ENCODE results near the gene GAREM1.

GAREM1 gene

GRCh38 chr18:32454593-32454992 lies 16.1 kb downstream of the GAREM1 start:
- Histone ChIP-seq H3K4me1 (ENCODE audit: control insufficient read depth, insufficient read depth, low read length) (no peaks in the 10 kb centered on the region), H3K27me3 (ENCODE audit: control insufficient read depth, insufficient read depth, low read length) (no peaks in the 10 kb centered on the region), H3K36me3 (ENCODE audit: control insufficient read depth, insufficient read depth, low read length) (no peaks in the 10 kb centered on the region), H3K4me3 (ENCODE audit: low read depth, low read length) (no peak overlapping the region), H3K9me3 (ENCODE audit: control insufficient read depth, insufficient read depth, low read length) (no peaks in the 10 kb centered on the region), H3K9ac (ENCODE audit: low read depth, low read length) (no peak overlapping the region)

GRCh38 chr18:32450874-32451273 lies 19.8 kb downstream of the GAREM1 start:
- Histone ChIP-seq H3K36me3 (ENCODE audit: control insufficient read depth, insufficient read depth, low read length) (no peaks in the 10 kb centered on the region), H3K27me3 (ENCODE audit: control insufficient read depth, insufficient read depth, low read length) (no peaks in the 10 kb centered on the region), H3K9me3 (ENCODE audit: control insufficient read depth, insufficient read depth, low read length) (no peaks in the 10 kb centered on the region), H3K9ac (ENCODE audit: low read depth, low read length) (no peak overlapping the region), H3K4me3 (ENCODE audit: low read depth, low read length) (no peak overlapping the region), H3K4me1 (ENCODE audit: control insufficient read depth, insufficient read depth, low read length) (no peaks in the 10 kb centered on the region)

- Histone ChIP-seq H3K27me3 (ENCODE audit: control insufficient read depth, insufficient read depth, low read length) (no peaks in the 10 kb centered on the region), H3K4me1 (ENCODE audit: control insufficient read depth, insufficient read depth, low read length) (no peaks in the 10 kb centered on the region), H3K9ac (ENCODE audit: low read depth, low read length) (no peak overlapping the region), H3K36me3 (ENCODE audit: control insufficient read depth, insufficient read depth, low read length) (no peaks in the 10 kb centered on the region), H3K9me3 (ENCODE audit: control insufficient read depth, insufficient read depth, low read length) (no peaks in the 10 kb centered on the region), H3K4me3 (ENCODE audit: low read depth, low read length) (no peak overlapping the region)
Measured at GRCh38 chr18:32450026-32450691, 20.5 kb downstream of the GAREM1 start.

- no peaks in the 10 kb centered on the region for H3K9me3 ChIP-seq (ENCODE audit: control insufficient read depth, insufficient read depth, low read length)
- H3K36me3 ChIP-seq (ENCODE audit: control insufficient read depth, insufficient read depth, low read length): no peaks in the 10 kb centered on the region
- no peak overlapping the region for H3K4me3 ChIP-seq (ENCODE audit: low read depth, low read length)
- H3K9ac ChIP-seq (ENCODE audit: low read depth, low read length): no peak overlapping the region
- H3K27me3 ChIP-seq (ENCODE audit: control insufficient read depth, insufficient read depth, low read length): no peaks in the 10 kb centered on the region
- no peaks in the 10 kb centered on the region for H3K4me1 ChIP-seq (ENCODE audit: control insufficient read depth, insufficient read depth, low read length)
Measured at GRCh38 chr18:32446780-32447179, 23.9 kb downstream of the GAREM1 start.

GRCh38 chr18:32445846-32446245 lies 24.8 kb downstream of the GAREM1 start:
- H3K27me3 ChIP-seq (ENCODE audit: control insufficient read depth, insufficient read depth, low read length): no peaks in the 10 kb centered on the region
- H3K4me1 ChIP-seq (ENCODE audit: control insufficient read depth, insufficient read depth, low read length): no peaks in the 10 kb centered on the region
- H3K4me3 ChIP-seq (ENCODE audit: low read depth, low read length): no peak overlapping the region
- H3K9ac ChIP-seq (ENCODE audit: low read depth, low read length): no peak overlapping the region
- H3K9me3 ChIP-seq (ENCODE audit: control insufficient read depth, insufficient read depth, low read length): no peaks in the 10 kb centered on the region
- no peaks in the 10 kb centered on the region for H3K36me3 ChIP-seq (ENCODE audit: control insufficient read depth, insufficient read depth, low read length)

GRCh38 chr18:32443706-32444215 lies 26.9 kb downstream of the GAREM1 start:
- Histone ChIP-seq H3K27me3 (ENCODE audit: control insufficient read depth, insufficient read depth, low read length) (no peaks in the 10 kb centered on the region), H3K4me1 (ENCODE audit: control insufficient read depth, insufficient read depth, low read length) (peaks cover 2% of the 10 kb centered on the region), H3K4me3 (ENCODE audit: low read depth, low read length) (no peak overlapping the region), H3K9me3 (ENCODE audit: control insufficient read depth, insufficient read depth, low read length) (no peaks in the 10 kb centered on the region), H3K36me3 (ENCODE audit: control insufficient read depth, insufficient read depth, low read length) (no peaks in the 10 kb centered on the region), H3K9ac (ENCODE audit: low read depth, low read length) (no peak overlapping the region)

GRCh38 chr18:32443033-32443705 lies 27.5 kb downstream of the GAREM1 start:
- Histone ChIP-seq H3K9ac (ENCODE audit: low read depth, low read length) (no peak overlapping the region), H3K4me1 (ENCODE audit: control insufficient read depth, insufficient read depth, low read length) (peaks cover 2% of the 10 kb centered on the region), H3K36me3 (ENCODE audit: control insufficient read depth, insufficient read depth, low read length) (no peaks in the 10 kb centered on the region), H3K9me3 (ENCODE audit: control insufficient read depth, insufficient read depth, low read length) (no peaks in the 10 kb centered on the region), H3K4me3 (ENCODE audit: low read depth, low read length) (no peak overlapping the region), H3K27me3 (ENCODE audit: control insufficient read depth, insufficient read depth, low read length) (no peaks in the 10 kb centered on the region)

- H3K36me3 ChIP-seq (ENCODE audit: control insufficient read depth, insufficient read depth, low read length): no peaks in the 10 kb centered on the region
- H3K9ac ChIP-seq (ENCODE audit: low read depth, low read length): no peak overlapping the region
- peaks cover 2% of the 10 kb centered on the region for H3K4me1 ChIP-seq (ENCODE audit: control insufficient read depth, insufficient read depth, low read length)
- no peak overlapping the region for H3K4me3 ChIP-seq (ENCODE audit: low read depth, low read length)
- no peaks in the 10 kb centered on the region for H3K27me3 ChIP-seq (ENCODE audit: control insufficient read depth, insufficient read depth, low read length)
- no peaks in the 10 kb centered on the region for H3K9me3 ChIP-seq (ENCODE audit: control insufficient read depth, insufficient read depth, low read length)
Measured at GRCh38 chr18:32442575-32442974, 28.1 kb downstream of the GAREM1 start.

- Histone ChIP-seq H3K36me3 (ENCODE audit: control insufficient read depth, insufficient read depth, low read length) (no peaks in the 10 kb centered on the region), H3K9ac (ENCODE audit: low read depth, low read length) (no peak overlapping the region), H3K9me3 (ENCODE audit: control insufficient read depth, insufficient read depth, low read length) (no peaks in the 10 kb centered on the region), H3K4me3 (ENCODE audit: low read depth, low read length) (no peak overlapping the region), H3K4me1 (ENCODE audit: control insufficient read depth, insufficient read depth, low read length) (peaks cover 2% of the 10 kb centered on the region), H3K27me3 (ENCODE audit: control insufficient read depth, insufficient read depth, low read length) (no peaks in the 10 kb centered on the region)
Measured at GRCh38 chr18:32441533-32441932, 29.1 kb downstream of the GAREM1 start.

- no peaks in the 10 kb centered on the region for H3K9me3 ChIP-seq (ENCODE audit: control insufficient read depth, insufficient read depth, low read length)
- H3K9ac ChIP-seq (ENCODE audit: low read depth, low read length): no peak overlapping the region
- no peaks in the 10 kb centered on the region for H3K27me3 ChIP-seq (ENCODE audit: control insufficient read depth, insufficient read depth, low read length)
- H3K4me3 ChIP-seq (ENCODE audit: low read depth, low read length): no peak overlapping the region
- peaks cover 2% of the 10 kb centered on the region for H3K4me1 ChIP-seq (ENCODE audit: control insufficient read depth, insufficient read depth, low read length)
- H3K36me3 ChIP-seq (ENCODE audit: control insufficient read depth, insufficient read depth, low read length): no peaks in the 10 kb centered on the region
Measured at GRCh38 chr18:32440518-32440917, 30.2 kb downstream of the GAREM1 start.

GRCh38 chr18:32439802-32440201 lies 30.9 kb downstream of the GAREM1 start:
- Histone ChIP-seq H3K9ac (ENCODE audit: low read depth, low read length) (no peak overlapping the region), H3K4me3 (ENCODE audit: low read depth, low read length) (no peak overlapping the region), H3K4me1 (ENCODE audit: control insufficient read depth, insufficient read depth, low read length) (peaks cover 2% of the 10 kb centered on the region), H3K36me3 (ENCODE audit: control insufficient read depth, insufficient read depth, low read length) (no peaks in the 10 kb centered on the region), H3K27me3 (ENCODE audit: control insufficient read depth, insufficient read depth, low read length) (no peaks in the 10 kb centered on the region), H3K9me3 (ENCODE audit: control insufficient read depth, insufficient read depth, low read length) (no peaks in the 10 kb centered on the region)

- Histone ChIP-seq H3K9me3 (ENCODE audit: control insufficient read depth, insufficient read depth, low read length) (no peaks in the 10 kb centered on the region), H3K27me3 (ENCODE audit: control insufficient read depth, insufficient read depth, low read length) (no peaks in the 10 kb centered on the region), H3K36me3 (ENCODE audit: control insufficient read depth, insufficient read depth, low read length) (no peaks in the 10 kb centered on the region), H3K9ac (ENCODE audit: low read depth, low read length) (no peak overlapping the region), H3K4me3 (ENCODE audit: low read depth, low read length) (no peak overlapping the region), H3K4me1 (ENCODE audit: control insufficient read depth, insufficient read depth, low read length) (peaks cover 2% of the 10 kb centered on the region)
Measured at GRCh38 chr18:32439241-32439640, 31.4 kb downstream of the GAREM1 start.
